NB4 (cell line): ENCODE measurements around the gene PCYT2.

ENCODE experiments used
- DNase-seq: peaks from one replicate; pipeline ENCODE4 v3.0.0; 2010; ENCODE audit warnings: low read depth
- H3K4me3 ChIP-seq: one replicate; pipeline ENCODE4 v1.5.1; 2011; ENCODE audit warnings: mild to moderate bottlenecking, low read depth, low read length, moderate library complexity
- CTCF ChIP-seq: IDR thresholded peaks from one replicate; pipeline ENCODE4 v1.5.1; 2012; ENCODE audit warnings: low read depth, low read length
- MAX ChIP-seq: IDR thresholded peaks from 2 replicates; pipeline ENCODE4 v1.6.1; 2011; ENCODE audit warnings: low read depth, low read length
- MYC ChIP-seq: IDR thresholded peaks from 2 replicates; pipeline ENCODE4 v1.6.1; 2011; ENCODE audit warnings: low read depth, low read length
- POLR2A ChIP-seq: IDR thresholded peaks from 2 replicates; pipeline ENCODE4 v1.6.1; 2011; ENCODE audit warnings: mild to moderate bottlenecking; ENCODE audit not compliant: insufficient read length; ENCODE audit errors: extremely low read depth

The PCYT2 gene

GRCh38 chr17:81852237-81852636 lies 59.0 kb downstream of the PCYT2 start:
- TF ChIP-seq MYC (no peak), POLR2A (no peak), CTCF (no peak), MAX (no peak)
- no peak overlapping the region for H3K4me3 ChIP-seq
- no peak for DNase-seq

GRCh38 chr17:81851423-81851822 lies 59.8 kb downstream of the PCYT2 start:
- no peak overlapping the region for H3K4me3 ChIP-seq
- DNase-seq: no peak
- TF ChIP-seq CTCF (no peak), MAX (no peak), POLR2A (no peak), MYC (no peak)
